HepG2 (cell line): ENCODE results near the gene CRLF1. TPM values are rescaled to one million over a fixed set of nuclear protein-coding genes. Genes with fewer than 3 reads are reported as not detected.
A peak's percentile ranks its signal among the peaks of the same experiment; 100 is the strongest.

Experiments
- ATAC-seq: fragments of 200-7000 bp; cut with Tn5 transposase; 3 replicates; pipeline ENCODE4 v1.9.1; 2020; ENCODE audit warnings: mild to moderate bottlenecking, moderate library complexity
- Bru-seq: library from RNA; stranded (reverse); fragments of 400-500 nt; gene quantifications from one replicate; lab custom pipeline; 2021; lab: Mats Ljungman, UMichigan
- BruChase-seq, 2 experiments: library from RNA; stranded (reverse); fragments of 400-500 nt; gene quantifications; one replicate each; lab custom pipeline; 2021; lab: Mats Ljungman, UMichigan
- BruUV-seq: library from RNA; stranded (reverse); fragments of 400-500 nt; replicated peaks from 2 replicates; lab custom pipeline; 2021; lab: Mats Ljungman, UMichigan
- CTCF ChIA-PET: fragments of 300-600 bp; formaldehyde crosslinking; extraction: SDS; loops from one replicate; lab custom pipeline; 2021; ENCODE audit warnings: low total read pairs, inconsistent platforms, low intra/inter-chr PET ratio; lab: Yijun Ruan, JAX
- POLR2A ChIA-PET: fragments of 350-600 bp; sonication (Branson Sonifier 250); formaldehyde crosslinking; loops from one replicate; lab custom pipeline; 2020; ENCODE audit warnings: antibody characterized with exemption, inconsistent platforms; lab: Yijun Ruan, JAX
- DNase-seq: peaks from one replicate; pipeline ENCODE4 v3.0.0-alpha.2; 2015; ENCODE audit warnings: low spot score
- FAIRE-seq: peaks from 3 replicates; lab custom pipeline; 2011; peaks lifted over from hg19 to GRCh38; lab: Jason Lieb, UNC
- H2AFZ ChIP-seq: one replicate; pipeline ENCODE4 v1.6.1; 2011; ENCODE audit warnings: low read length, inconsistent platforms
- H3K27ac ChIP-seq: fragments of 300-600 bp; 3 replicates; pipeline ENCODE4 v1.8.0; 2011; ENCODE audit warnings: mixed run types, mild to moderate bottlenecking, mixed read lengths, low read length, inconsistent platforms; ENCODE audit not compliant: insufficient read depth; ENCODE audit errors: extremely low read length
- H3K27me3 ChIP-seq, 2 experiments: fragments of 200-600 bp in 1 of 2; 2 replicates in 1 of 2; 3 replicates in 1 of 2; pipeline versions ENCODE4 v1.6.0 to v1.8.0; 2011; ENCODE audit warnings: low read length in 2 of 2, mild to moderate bottlenecking in 2 of 2, moderate library complexity in 2 of 2, inconsistent platforms in 1 of 2; ENCODE audit not compliant: insufficient read depth in 2 of 2, control insufficient read depth in 1 of 2
- H3K36me3 ChIP-seq, 2 experiments: fragments of 200-600 bp in 1 of 2; replicated peaks in 1 of 2; 2 replicates in 1 of 2; 3 replicates in 1 of 2; pipeline versions ENCODE4 v1.5.1 to v1.8.0; 2011; ENCODE audit warnings: low read length in 2 of 2, inconsistent platforms in 1 of 2; ENCODE audit not compliant: insufficient read depth in 2 of 2, control insufficient read depth in 1 of 2
- H3K4me1 ChIP-seq: 2 replicates; pipeline ENCODE4 v1.5.1; 2012; ENCODE audit warnings: low read length, inconsistent platforms; ENCODE audit not compliant: insufficient read depth
- H3K4me2 ChIP-seq: 2 replicates; pipeline ENCODE4 v1.6.0; 2011; ENCODE audit warnings: low read depth, low read length, inconsistent platforms
- H3K4me3 ChIP-seq, 3 experiments: fragments of 200-600 bp in 1 of 3; sonication (generic), shearing (Covaris generic) in 1 of 3; replicated peaks in 1 of 3; 2 replicates each; pipeline ENCODE4 v1.5.1; 2011 to 2016; ENCODE audit warnings: low read length in 3 of 3, inconsistent platforms in 2 of 3, low read depth in 2 of 3, mild to moderate bottlenecking in 2 of 3, control low read depth in 1 of 3, mixed read lengths in 1 of 3; ENCODE audit not compliant: insufficient read depth in 1 of 3
- H3K79me2 ChIP-seq: one replicate; pipeline ENCODE4 v1.6.1; 2011; ENCODE audit warnings: low read length, inconsistent platforms; ENCODE audit not compliant: insufficient read depth
- H3K9ac ChIP-seq: 2 replicates; pipeline ENCODE4 v1.6.0; 2011; ENCODE audit warnings: mild to moderate bottlenecking, low read depth, low read length, inconsistent platforms; ENCODE audit not compliant: insufficient read depth
- H3K9me3 ChIP-seq: 2 replicates; pipeline ENCODE4 v1.5.1; 2012; ENCODE audit warnings: mild to moderate bottlenecking, low read length
- H4K20me1 ChIP-seq: 2 replicates; pipeline ENCODE4 v1.6.0; 2011; ENCODE audit warnings: inconsistent platforms, mild to moderate bottlenecking, low read length, moderate library complexity; ENCODE audit not compliant: insufficient read depth
- ARNTL ChIP-seq: sonication (generic); formaldehyde crosslinking; IDR thresholded peaks from 2 replicates; pipeline ENCODE4 v1.4.0; 2020; ENCODE audit warnings: mild to moderate bottlenecking, missing genetic modification reagents
- BORCS8-MEF2B ChIP-seq: sonication (generic); formaldehyde crosslinking; IDR thresholded peaks from 2 replicates; pipeline ENCODE4 v1.8.0; 2022; ENCODE audit warnings: mild to moderate bottlenecking, missing genetic modification reagents
- PCBP2 ChIP-seq: fragments of 200-400 bp; formaldehyde crosslinking; optimal IDR thresholded peaks from 2 replicates; pipeline ENCODE3; 2018; ENCODE audit warnings: low read length, low read depth; ENCODE audit not compliant: poor library complexity, severe bottlenecking
- RARA ChIP-seq: IDR thresholded peaks from 2 replicates; pipeline ENCODE4 v1.6.1; 2016; ENCODE audit warnings: missing genetic modification reagents, missing compliant biosample characterization
- ZFP62 ChIP-seq: sonication (generic); formaldehyde crosslinking; IDR thresholded peaks from 2 replicates; pipeline ENCODE4 v1.4.0; 2020; ENCODE audit warnings: missing genetic modification reagents
- ZKSCAN8 ChIP-seq: IDR thresholded peaks from 2 replicates; pipeline ENCODE4 v1.6.1; 2016; ENCODE audit warnings: borderline replicate concordance, missing genetic modification reagents, missing compliant biosample characterization
- ZNF335 ChIP-seq: sonication (generic); formaldehyde crosslinking; IDR thresholded peaks from 2 replicates; pipeline ENCODE4 v1.4.0; 2020; ENCODE audit warnings: missing genetic modification reagents
- ZNF563 ChIP-seq: sonication (generic); formaldehyde crosslinking; IDR thresholded peaks from 2 replicates; pipeline ENCODE4 v1.8.0; 2022; ENCODE audit warnings: mild to moderate bottlenecking, moderate library complexity, missing genetic modification reagents
- WGBS: methylation state at CpG from one replicate; pipeline ENCODE4 v1.1.6; 2017; ENCODE audit warnings: low lambda C conversion rate; 5-methylcytosine and 5-hydroxymethylcytosine counted together
- in situ Hi-C: cut with HindIII; loops from 2 replicates; pipeline ENCODE4 v1.10.0; 2017; ENCODE audit warnings: low pct_unique_long_range_greater_than_20kb; ENCODE audit not compliant: extremely low pct_ligation_motif_present
- intact Hi-C: fragments of 100-400 bp; cut with micrococcal nuclease; formaldehyde crosslinking; loops from one replicate; pipeline ENCODE4 v1.10.0; 2022; ENCODE audit not compliant: unreplicated experiment
- long read RNA-seq, 2 experiments: library from RNA in 1 of 2; library from polyadenylated mRNA in 1 of 2; stranded (forward) in 1 of 2; unstranded in 1 of 2; transcript quantifications; one replicate each; pipeline ENCODE4 v2.0.0, GENCODE V29; 2019 to 2022
- polyA minus RNA-seq, 3 experiments: library from RNA; depleted of rRNA, polyadenylated mRNA; stranded (reverse); fragments of >200 nt; gene quantifications; 2 replicates each; pipeline ENCODE4 v1.2.3, GENCODE V29; 2011; ENCODE audit warnings: low replicate concordance in 1 of 3
- polyA plus RNA-seq, 8 experiments: library from polyadenylated mRNA; depleted of rRNA in 3 of 8; stranded (reverse) in 7 of 8; unstranded in 1 of 8; fragments of >200 nt; fragmentation: Illumina TruSeq in 4 of 8; extraction: Trizol in 4 of 8; gene quantifications; 2 replicates each; pipeline versions ENCODE4 v1.2.1 to v1.2.3, GENCODE V29; 2011 to 2016; ENCODE audit warnings: low read depth in 4 of 8, missing spikeins in 1 of 8, mixed read lengths in 1 of 8; ENCODE audit not compliant: insufficient read depth in 1 of 8
- total RNA-seq, 5 experiments: library from RNA; depleted of rRNA; stranded (reverse); fragments of >200 nt; fragmentation: Illumina TruSeq; extraction: Trizol; gene quantifications; 2 replicates each; pipeline ENCODE4 v1.2.3, GENCODE V29; 2016; ENCODE audit warnings: low read depth in 1 of 5
- TF ChIP-seq, protein P1 (sequence below): sonication (generic); formaldehyde crosslinking; IDR thresholded peaks from 2 replicates; pipeline ENCODE4 v1.8.1; 2023; ENCODE audit warnings: mild to moderate bottlenecking, missing genetic modification reagents
- TF ChIP-seq, protein P2 (sequence below): sonication (generic); formaldehyde crosslinking; IDR thresholded peaks from 2 replicates; pipeline ENCODE4 v1.4.0; 2020; ENCODE audit warnings: missing genetic modification reagents, borderline replicate concordance

The CRLF1 gene, protein sequence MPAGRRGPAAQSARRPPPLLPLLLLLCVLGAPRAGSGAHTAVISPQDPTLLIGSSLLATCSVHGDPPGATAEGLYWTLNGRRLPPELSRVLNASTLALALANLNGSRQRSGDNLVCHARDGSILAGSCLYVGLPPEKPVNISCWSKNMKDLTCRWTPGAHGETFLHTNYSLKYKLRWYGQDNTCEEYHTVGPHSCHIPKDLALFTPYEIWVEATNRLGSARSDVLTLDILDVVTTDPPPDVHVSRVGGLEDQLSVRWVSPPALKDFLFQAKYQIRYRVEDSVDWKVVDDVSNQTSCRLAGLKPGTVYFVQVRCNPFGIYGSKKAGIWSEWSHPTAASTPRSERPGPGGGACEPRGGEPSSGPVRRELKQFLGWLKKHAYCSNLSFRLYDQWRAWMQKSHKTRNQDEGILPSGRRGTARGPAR
- total RNA-seq (2016; rRNA removed; fragmentation: Illumina TruSeq; extraction: Trizol) (105 and 217 TPM in 2 replicates), polyA plus RNA-seq (2011; rRNA removed) (296 and 337 TPM in 2 replicates), polyA minus RNA-seq (2011; rRNA and poly(A)+ RNA removed; ENCODE audit: low replicate concordance) (0.47 and 301 TPM in 2 replicates), Bru-seq, nascent RNA (percentile 72 among the genes with signal in this experiment), BruChase-seq, experiment 1, labeled RNA remaining after a 6-hour chase (percentile 75 among the genes with signal in this experiment), BruChase-seq, experiment 2, labeled RNA remaining after a 2-hour chase (percentile 71 among the genes with signal in this experiment)
- total RNA-seq (2016; cell fraction: cytosol; rRNA removed; fragmentation: Illumina TruSeq; extraction: Trizol; ENCODE audit: low read depth): 96.8 and 118 TPM in 2 replicates
- total RNA-seq (2016; cell fraction: insoluble cytoplasmic fraction; rRNA removed; fragmentation: Illumina TruSeq; extraction: Trizol): 97.5 and 221 TPM in 2 replicates
- 191 and 193 TPM in 2 replicates for total RNA-seq (2016; cell fraction: membrane; rRNA removed; fragmentation: Illumina TruSeq; extraction: Trizol)
- 219 and 265 TPM in 2 replicates for total RNA-seq (2016; cell fraction: nucleus; rRNA removed; fragmentation: Illumina TruSeq; extraction: Trizol)
- 347 and 628 TPM in 2 replicates for polyA plus RNA-seq (2011; cell fraction: cytosol; rRNA removed)
- 244 and 327 TPM in 2 replicates for polyA plus RNA-seq (2011; cell fraction: nucleus; rRNA removed)
- polyA plus RNA-seq (2012): 231 and 373 TPM in 2 replicates
- 150 and 176 TPM in 2 replicates for polyA plus RNA-seq (2016; cell fraction: cytosol; fragmentation: Illumina TruSeq; extraction: Trizol; ENCODE audit: low read depth)
- 122 and 154 TPM in 2 replicates for polyA plus RNA-seq (2016; cell fraction: insoluble cytoplasmic fraction; fragmentation: Illumina TruSeq; extraction: Trizol; ENCODE audit: low read depth)
- 207 and 208 TPM in 2 replicates for polyA plus RNA-seq (2016; cell fraction: membrane; fragmentation: Illumina TruSeq; extraction: Trizol; ENCODE audit: low read depth)
- 462 and 526 TPM in 2 replicates for polyA plus RNA-seq (2016; cell fraction: nucleus; fragmentation: Illumina TruSeq; extraction: Trizol; ENCODE audit: insufficient read depth, low read depth)
- polyA minus RNA-seq (2011; cell fraction: cytosol; rRNA and poly(A)+ RNA removed): 303 and 346 TPM in 2 replicates
- 45.4 and 52.2 TPM in 2 replicates for polyA minus RNA-seq (2011; cell fraction: nucleus; rRNA and poly(A)+ RNA removed)
- long read RNA-seq, experiment 1, transcript CRLF1-201 (9 exons, 1,792 nt): major isoform, 6 of 67 reads
- long read RNA-seq, experiment 1, partial matches to known transcripts: 39 of 67 reads
- long read RNA-seq, experiment 1, other reads (novel, unspliced or antisense): 22 of 67 reads
- long read RNA-seq, experiment 2, transcript CRLF1-204 (2 exons, 413 nt): minor isoform, 9 of 1,802 reads
- long read RNA-seq, experiment 2, transcript CRLF1-201 (9 exons, 1,792 nt): major isoform, 562 of 1,802 reads
- long read RNA-seq, experiment 2, partial matches to known transcripts: 547 of 1,802 reads
- long read RNA-seq, experiment 2, other reads (novel, unspliced or antisense): 684 of 1,802 reads

DNA sequence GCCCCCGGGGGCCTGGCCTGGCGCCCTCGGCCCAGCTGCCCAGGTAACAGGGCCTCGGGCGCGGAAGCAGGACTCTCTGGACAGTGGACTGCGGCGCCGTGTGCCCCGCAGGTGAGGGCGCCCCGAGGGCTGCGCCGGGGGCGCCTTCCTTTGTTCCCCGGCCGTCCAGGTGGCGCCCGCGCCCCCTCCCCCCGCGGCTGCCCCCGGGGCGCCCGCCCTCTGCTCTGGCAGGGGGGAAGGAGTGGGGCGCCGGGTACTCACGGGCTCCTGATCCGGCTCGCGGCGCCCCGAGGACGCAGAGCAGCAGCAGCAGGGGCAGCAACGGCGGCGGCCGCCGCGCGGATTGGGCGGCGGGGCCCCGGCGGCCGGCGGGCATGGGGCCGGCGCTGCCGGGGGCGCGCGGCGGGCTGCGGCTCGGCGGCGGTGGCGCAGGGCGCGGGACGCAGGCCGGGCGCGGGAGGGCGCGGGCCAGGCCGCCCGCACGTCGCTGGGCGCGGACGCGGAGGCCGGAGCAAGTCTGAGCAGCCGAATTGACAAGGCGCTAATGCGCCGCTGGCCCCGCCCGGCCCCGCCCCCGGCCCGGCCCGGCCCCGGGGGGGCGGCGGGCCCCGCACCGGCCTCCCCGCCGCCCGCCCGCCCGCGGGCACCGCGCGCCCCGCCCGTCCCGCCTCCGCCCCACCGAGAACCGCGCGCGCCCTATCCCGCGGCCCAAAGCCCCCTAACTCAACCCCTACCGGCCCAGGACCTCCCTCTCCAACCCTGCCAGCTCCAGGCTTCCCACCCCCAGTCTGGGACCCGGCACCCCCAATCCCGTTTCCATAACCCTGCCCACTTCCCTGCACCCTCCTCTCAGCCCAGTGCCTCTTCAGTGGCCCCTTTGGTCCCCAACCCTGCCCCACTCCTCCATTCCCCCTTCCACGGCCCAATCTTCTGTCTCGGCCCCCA lies at the start of gene CRLF1:
Gene CRLF1 (minus strand): TSS at position 519 of the 945 bp plus-strand sequence. CDS start 143 bp downstream, at position 376.
- Histone ChIP-seq H3K4me2 (peak within 1 kb of the TSS; percentile 91), H3K4me1 (peaks cover 61% of the 10 kb centered on the region), H4K20me1 (peaks cover 26% of the 10 kb centered on the region), H3K79me2 (peaks cover 31% of the 10 kb centered on the region), H2AFZ (no peak within 1 kb of the TSS), H3K27ac (peak within 1 kb of the TSS; percentile 68), H3K9me3 (no peaks in the 10 kb centered on the region), H3K4me3 (peak within 1 kb of the TSS; percentile 67 to 82 (median 82)), H3K27me3 (no peaks in the 10 kb centered on the region; a peak in 1 of 5 replicates), H3K36me3 (peaks cover 5 to 6% of the 10 kb centered on the region in 2 experiments; a peak in 3 of 5 replicates), H3K9ac (peak within 1 kb of the TSS; percentile 80)
- no peak for ATAC-seq
- BruUV-seq: no TSS peak
- no peak for FAIRE-seq
- intact Hi-C loops: no loop called here
- 0% methylated on average over 5 of the region's 116 CpGs for WGBS
- DNase-seq: peak; percentile 39
- ChIA-PET CTCF (no interaction called here), POLR2A (interaction anchor here (1.0 to 1.2 kb wide), 2 partner anchors 16 to 17 kb away, joined by 3 to 4 read pairs; no protein-coding TSS in a partner anchor)
- in situ Hi-C loops: no loop called here
- TF ChIP-seq PCBP2 (no peak), ZKSCAN8 (no peak), ARNTL (CRISPR knock-in tag) (peak; percentile 5; the same call in 1 of the 2 replicates), ZNF335 (no peak), RARA (CRISPR knock-in tag) (no peak), ZNF563 (CRISPR knock-in tag) (peak; percentile 11; the same call in 1 of the 2 replicates), ZFP62 (CRISPR knock-in tag) (no peak), BORCS8-MEF2B (no peak)
- TF ChIP-seq, protein P1, sequence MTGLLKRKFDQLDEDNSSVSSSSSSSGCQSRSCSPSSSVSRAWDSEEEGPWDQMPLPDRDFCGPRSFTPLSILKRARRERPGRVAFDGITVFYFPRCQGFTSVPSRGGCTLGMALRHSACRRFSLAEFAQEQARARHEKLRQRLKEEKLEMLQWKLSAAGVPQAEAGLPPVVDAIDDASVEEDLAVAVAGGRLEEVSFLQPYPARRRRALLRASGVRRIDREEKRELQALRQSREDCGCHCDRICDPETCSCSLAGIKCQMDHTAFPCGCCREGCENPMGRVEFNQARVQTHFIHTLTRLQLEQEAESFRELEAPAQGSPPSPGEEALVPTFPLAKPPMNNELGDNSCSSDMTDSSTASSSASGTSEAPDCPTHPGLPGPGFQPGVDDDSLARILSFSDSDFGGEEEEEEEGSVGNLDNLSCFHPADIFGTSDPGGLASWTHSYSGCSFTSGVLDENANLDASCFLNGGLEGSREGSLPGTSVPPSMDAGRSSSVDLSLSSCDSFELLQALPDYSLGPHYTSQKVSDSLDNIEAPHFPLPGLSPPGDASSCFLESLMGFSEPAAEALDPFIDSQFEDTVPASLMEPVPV (CRISPR knock-in tag): no peak
- TF ChIP-seq, protein P2, sequence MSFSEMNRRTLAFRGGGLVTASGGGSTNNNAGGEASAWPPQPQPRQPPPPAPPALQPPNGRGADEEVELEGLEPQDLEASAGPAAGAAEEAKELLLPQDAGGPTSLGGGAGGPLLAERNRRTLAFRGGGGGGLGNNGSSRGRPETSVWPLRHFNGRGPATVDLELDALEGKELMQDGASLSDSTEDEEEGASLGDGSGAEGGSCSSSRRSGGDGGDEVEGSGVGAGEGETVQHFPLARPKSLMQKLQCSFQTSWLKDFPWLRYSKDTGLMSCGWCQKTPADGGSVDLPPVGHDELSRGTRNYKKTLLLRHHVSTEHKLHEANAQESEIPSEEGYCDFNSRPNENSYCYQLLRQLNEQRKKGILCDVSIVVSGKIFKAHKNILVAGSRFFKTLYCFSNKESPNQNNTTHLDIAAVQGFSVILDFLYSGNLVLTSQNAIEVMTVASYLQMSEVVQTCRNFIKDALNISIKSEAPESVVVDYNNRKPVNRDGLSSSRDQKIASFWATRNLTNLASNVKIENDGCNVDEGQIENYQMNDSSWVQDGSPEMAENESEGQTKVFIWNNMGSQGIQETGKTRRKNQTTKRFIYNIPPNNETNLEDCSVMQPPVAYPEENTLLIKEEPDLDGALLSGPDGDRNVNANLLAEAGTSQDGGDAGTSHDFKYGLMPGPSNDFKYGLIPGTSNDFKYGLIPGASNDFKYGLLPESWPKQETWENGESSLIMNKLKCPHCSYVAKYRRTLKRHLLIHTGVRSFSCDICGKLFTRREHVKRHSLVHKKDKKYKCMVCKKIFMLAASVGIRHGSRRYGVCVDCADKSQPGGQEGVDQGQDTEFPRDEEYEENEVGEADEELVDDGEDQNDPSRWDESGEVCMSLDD (CRISPR knock-in tag): peak; percentile 3; the same call in 1 of the 2 replicates
